A549 treated with DMSO at 1 μM for 4 hours (cell line): ENCODE data around the gene ZSCAN1. TPM values are rescaled to one million over a fixed set of nuclear protein-coding genes. Genes with fewer than 3 reads are reported as not detected.

ENCODE experiments used
- total RNA-seq: library from RNA; stranded (reverse); fragments of 200-300 nt; extraction: Qiagen RNA extraction; gene quantifications from 5 replicates; pipeline ENCODE4 v1.2.3, GENCODE V29; 2022; ENCODE audit warnings: low read depth

ZSCAN1 gene, protein sequence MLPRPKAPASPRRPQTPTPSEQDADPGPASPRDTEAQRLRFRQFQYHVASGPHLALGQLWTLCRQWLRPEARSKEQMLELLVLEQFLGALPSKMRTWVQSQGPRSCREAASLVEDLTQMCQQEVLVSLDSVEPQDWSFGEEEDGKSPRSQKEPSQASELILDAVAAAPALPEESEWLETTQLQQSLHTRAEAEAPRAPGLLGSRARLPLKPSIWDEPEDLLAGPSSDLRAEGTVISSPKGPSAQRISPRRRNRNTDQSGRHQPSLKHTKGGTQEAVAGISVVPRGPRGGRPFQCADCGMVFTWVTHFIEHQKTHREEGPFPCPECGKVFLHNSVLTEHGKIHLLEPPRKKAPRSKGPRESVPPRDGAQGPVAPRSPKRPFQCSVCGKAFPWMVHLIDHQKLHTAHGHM
- not detected in 5 replicates for total RNA-seq

GRCh38 chr19:58033741-58034476, at the start of gene ZSCAN1:
Gene ZSCAN1 (plus strand): TSS chr19:58034025. CDS start chr19:58037837, 3,812 bp downstream.

GRCh38 chr19:58002384-58003173, 31.2 kb upstream of the ZSCAN1 start, which contains the start of gene ZNF606:
Gene ZNF606 (minus strand): TSS chr19:58002820. CDS start chr19:58001319, 1,501 bp downstream.

DNA sequence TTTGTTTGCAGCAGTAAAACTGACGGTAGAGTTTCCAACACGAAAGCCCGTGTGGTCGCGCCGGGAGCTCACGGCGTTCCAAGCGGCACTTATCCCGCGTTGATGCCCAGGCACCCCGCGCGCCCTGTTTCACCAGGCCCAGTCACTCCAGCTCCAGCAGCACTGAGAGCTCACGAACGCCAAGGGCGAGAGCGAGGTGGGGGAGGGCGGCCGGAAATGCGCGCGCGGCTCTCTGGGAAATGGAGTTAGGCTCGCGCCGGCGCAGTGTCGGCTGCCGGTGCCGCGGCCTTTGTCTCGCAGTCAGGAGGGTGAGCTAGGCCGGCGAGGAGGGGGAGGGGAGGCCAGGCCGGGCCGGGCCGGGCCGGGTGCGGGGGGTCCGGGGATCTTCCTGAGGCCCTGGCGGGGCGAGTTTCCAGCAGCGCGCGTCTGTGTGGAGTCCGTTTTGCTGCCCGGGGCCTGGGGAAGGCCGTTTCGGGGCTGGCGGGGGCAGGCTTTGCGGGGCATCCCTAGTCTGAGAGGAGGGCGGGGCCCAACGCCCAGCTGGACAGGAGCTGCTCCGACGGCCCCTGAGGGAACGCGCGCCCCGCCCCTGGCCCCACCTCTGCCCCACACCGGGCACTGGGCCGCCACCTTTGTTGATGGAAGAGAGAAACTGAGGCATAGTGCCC, 25.3 kb downstream of the ZSCAN1 start, which contains the start of gene ZNF135:
TSS of gene ZNF135 (plus strand) at position 280 of the 668 bp plus-strand sequence. CDS start 721 bp downstream, outside the sequence.

DNA sequence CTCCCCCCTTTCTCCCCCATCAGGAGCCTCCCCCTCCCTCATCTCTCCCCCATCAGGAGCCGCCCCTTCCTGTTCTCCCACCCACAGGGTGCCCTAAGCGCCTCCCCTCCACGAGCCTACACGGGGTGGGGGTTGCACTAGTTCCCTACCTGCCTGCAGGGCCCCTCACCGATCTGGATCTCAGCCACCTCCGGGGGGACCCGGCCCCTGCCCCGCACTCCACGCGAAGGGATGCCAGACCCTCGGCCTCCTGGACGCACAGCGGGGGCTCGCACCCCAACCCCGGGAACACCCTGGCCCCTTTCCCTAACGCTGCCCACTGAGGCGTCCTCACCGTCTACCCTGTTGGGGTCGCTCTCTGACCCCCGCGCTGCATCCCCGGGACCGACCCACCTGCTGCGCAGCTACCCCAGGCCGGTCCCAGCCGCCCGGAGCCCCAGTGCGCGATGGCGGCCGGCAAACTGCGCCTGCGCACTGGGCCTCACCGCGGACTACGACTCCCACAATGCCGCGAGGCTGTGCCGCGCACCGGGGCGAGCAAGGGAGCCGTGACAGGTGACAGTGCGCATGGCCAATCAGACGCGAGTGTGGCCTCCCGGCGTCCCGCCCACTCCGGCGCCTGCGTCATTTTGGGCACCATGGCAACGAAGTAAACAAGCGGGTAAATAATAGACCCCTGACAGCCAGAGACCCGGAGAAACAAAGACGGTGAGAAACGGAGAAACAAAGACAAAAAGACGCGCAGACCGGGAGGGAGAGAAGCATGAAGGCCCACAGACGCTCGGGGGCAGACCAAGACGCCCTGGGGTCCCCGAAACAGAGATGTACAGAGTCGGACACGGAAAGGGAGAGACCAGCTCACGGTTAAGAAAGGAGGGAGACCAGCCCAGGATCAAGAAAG, 64.2 kb downstream of the ZSCAN1 start, which contains the start of gene ZSCAN18:
TSS of gene ZSCAN18 (minus strand) at position 451 of the 901 bp plus-strand sequence. CDS start 7,964 bp downstream, outside the sequence.

Other genes starting within 250 kb of the ZSCAN1 start
- 4.6 to 6.1 TPM (median 5.6 TPM) in 5 replicates for gene ZNF552, start 219.1 kb upstream of the ZSCAN1 start, total RNA-seq
- 8.9 to 10.8 TPM (median 9.7 TPM) in 5 replicates for gene ZNF587B, start 203.7 kb upstream of the ZSCAN1 start, total RNA-seq
- gene ZNF587, start 184.2 kb upstream of the ZSCAN1 start, total RNA-seq: 6.2 to 8.4 TPM (median 8.1 TPM) in 5 replicates
- gene ZNF814, start 145.0 kb upstream of the ZSCAN1 start, total RNA-seq: 1.7 to 2.6 TPM (median 2.0 TPM) in 5 replicates
- 3.4 to 5.0 TPM (median 3.9 TPM) in 5 replicates for gene ZNF417, start 117.4 kb upstream of the ZSCAN1 start, total RNA-seq
- gene ZNF418, start 98.6 kb upstream of the ZSCAN1 start, total RNA-seq: 1.0 to 1.7 TPM (median 1.3 TPM) in 5 replicates
- 1.1 to 1.4 TPM (median 1.2 TPM) in 5 replicates for gene ZNF256, start 86.3 kb upstream of the ZSCAN1 start, total RNA-seq
- gene C19orf18, start 59.5 kb upstream of the ZSCAN1 start, total RNA-seq: not detected in 5 replicates
- gene ZNF606, start 31.2 kb upstream of the ZSCAN1 start, total RNA-seq: 1.8 to 3.2 TPM (median 2.7 TPM) in 5 replicates
- 0.04 TPM in 1 of 5 replicates, not detected in the others for gene ZNF135, start 25.3 kb downstream of the ZSCAN1 start, total RNA-seq
- 2.1 to 3.0 TPM (median 2.5 TPM) in 5 replicates for gene ZSCAN18, start 64.2 kb downstream of the ZSCAN1 start, total RNA-seq
- gene ZNF329, start 116.8 kb downstream of the ZSCAN1 start, total RNA-seq: 2.9 to 3.3 TPM (median 3.1 TPM) in 5 replicates
- 14.5 to 16.5 TPM (median 15.7 TPM) in 5 replicates for gene ZNF274, start 149.0 kb downstream of the ZSCAN1 start, total RNA-seq
- gene ZNF544, start 194.9 kb downstream of the ZSCAN1 start, total RNA-seq: 11.6 to 24.4 TPM (median 19.0 TPM) in 5 replicates
- gene ZNF8, start 244.9 kb downstream of the ZSCAN1 start, total RNA-seq: 1.3 to 1.5 TPM (median 1.3 TPM) in 5 replicates